ENCODE measurements around the gene ZNF200. TPM values are rescaled to one million over a fixed set of nuclear protein-coding genes. Genes with fewer than 3 reads are reported as not detected.

ZNF200 gene
- total RNA-seq, 1 experiment from 2014 or later: 11.3 TPM

DNA sequence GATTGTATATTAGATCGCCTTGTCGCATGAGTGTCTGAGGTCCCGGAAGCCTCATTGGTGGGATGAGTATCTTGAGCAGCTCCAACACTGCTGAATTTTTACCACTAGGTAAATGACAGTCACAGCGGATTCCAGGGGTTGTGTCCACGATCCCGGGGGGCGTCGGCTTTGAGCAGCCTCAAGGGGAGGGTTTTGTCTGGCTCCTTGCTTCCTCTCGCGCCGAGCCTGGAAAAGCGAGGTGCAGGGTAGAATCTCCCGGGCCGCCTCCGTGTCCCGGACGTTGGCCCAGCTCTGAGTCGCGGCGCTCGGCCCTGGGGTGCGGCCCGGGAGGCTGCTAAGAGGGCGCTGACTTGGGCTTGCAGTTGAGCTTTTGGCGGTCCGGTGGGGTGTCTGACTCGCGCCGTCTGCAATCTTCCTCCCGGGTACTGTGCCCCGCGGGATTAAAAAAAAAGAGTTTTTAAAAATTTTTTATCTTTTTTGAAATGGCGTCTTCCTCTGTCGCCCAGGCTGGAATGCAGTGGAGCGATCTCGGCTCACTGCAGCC, 42.4 kb downstream of the ZNF200 start:
- DNase-seq: no peak
- Mint-ChIP-seq H3K36me3 (ENCODE audit: insufficient read depth, unreplicated experiment) (peaks cover 22% of the 10 kb centered on the region), H3K4me3 (ENCODE audit: unreplicated experiment) (no peak overlapping the region), H3K27me3 (ENCODE audit: insufficient read depth, unreplicated experiment) (peaks cover 3% of the 10 kb centered on the region), H3K9me3 (ENCODE audit: unreplicated experiment) (no peaks in the 10 kb centered on the region), H3K4me1 (ENCODE audit: low read depth, unreplicated experiment) (no peaks in the 10 kb centered on the region), H3K27ac (ENCODE audit: unreplicated experiment) (no peak overlapping the region)
- POLR2A ChIA-PET: no interaction called here
- intact Hi-C loops (cut with micrococcal nuclease; ENCODE audit: unreplicated experiment): no loop called here
- Histone ChIP-seq H3K27me3 (replicated peaks; ENCODE audit: control insufficient read depth, insufficient read depth, low read length) (no peaks in the 10 kb centered on the region; the same call in 1 of the 2 replicates), H3K4me1 (no peaks in the 10 kb centered on the region), H3K36me3 (ENCODE audit: control insufficient read depth, insufficient read depth, low read length) (no peaks in the 10 kb centered on the region), H3K9me3 (no peaks in the 10 kb centered on the region), H3K4me3 (ENCODE audit: low read depth, low read length) (no peak overlapping the region)
- TF ChIP-seq, protein P1, sequence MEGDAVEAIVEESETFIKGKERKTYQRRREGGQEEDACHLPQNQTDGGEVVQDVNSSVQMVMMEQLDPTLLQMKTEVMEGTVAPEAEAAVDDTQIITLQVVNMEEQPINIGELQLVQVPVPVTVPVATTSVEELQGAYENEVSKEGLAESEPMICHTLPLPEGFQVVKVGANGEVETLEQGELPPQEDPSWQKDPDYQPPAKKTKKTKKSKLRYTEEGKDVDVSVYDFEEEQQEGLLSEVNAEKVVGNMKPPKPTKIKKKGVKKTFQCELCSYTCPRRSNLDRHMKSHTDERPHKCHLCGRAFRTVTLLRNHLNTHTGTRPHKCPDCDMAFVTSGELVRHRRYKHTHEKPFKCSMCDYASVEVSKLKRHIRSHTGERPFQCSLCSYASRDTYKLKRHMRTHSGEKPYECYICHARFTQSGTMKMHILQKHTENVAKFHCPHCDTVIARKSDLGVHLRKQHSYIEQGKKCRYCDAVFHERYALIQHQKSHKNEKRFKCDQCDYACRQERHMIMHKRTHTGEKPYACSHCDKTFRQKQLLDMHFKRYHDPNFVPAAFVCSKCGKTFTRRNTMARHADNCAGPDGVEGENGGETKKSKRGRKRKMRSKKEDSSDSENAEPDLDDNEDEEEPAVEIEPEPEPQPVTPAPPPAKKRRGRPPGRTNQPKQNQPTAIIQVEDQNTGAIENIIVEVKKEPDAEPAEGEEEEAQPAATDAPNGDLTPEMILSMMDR (IDR thresholded peaks at IDR 0.05; ENCODE audit: insufficient read depth in 1 of 2, low read depth in 1 of 2, low read length in 1 of 2, severe bottlenecking in 1 of 2, unreplicated experiment in 1 of 2): no peak
- CTCF ChIA-PET: no interaction called here
- BruUV-seq (replicated peaks): no TSS peak

DNA sequence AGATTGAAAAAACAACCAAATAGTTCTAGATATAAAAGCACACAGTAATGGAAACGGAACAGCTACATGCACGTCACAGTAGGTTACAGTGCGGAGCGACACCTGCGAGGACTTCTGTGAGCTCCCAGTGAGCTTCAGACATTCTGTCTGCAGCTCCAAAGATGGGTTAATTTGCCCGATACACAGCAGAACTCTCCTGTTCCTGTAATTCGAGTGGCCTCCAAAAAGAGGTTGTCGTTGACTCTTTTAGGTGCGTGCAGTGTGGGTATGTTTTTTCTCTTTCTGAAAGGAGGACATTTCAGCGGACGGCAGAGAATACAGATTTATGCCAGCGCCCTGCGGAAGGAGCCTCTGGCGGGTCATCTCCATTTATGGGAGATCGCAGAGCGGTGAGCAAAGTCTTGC, 44.0 kb downstream of the ZNF200 start:
- POLR2A ChIA-PET: no interaction called here
- Histone ChIP-seq H3K4me3 (ENCODE audit: low read depth, low read length) (no peak overlapping the region; the same call in 1 of the 2 replicates), H3K27me3 (replicated peaks; ENCODE audit: control insufficient read depth, insufficient read depth, low read length) (no peaks in the 10 kb centered on the region; the same call in 1 of the 2 replicates), H3K9me3 (no peaks in the 10 kb centered on the region), H3K36me3 (ENCODE audit: control insufficient read depth, insufficient read depth, low read length) (no peaks in the 10 kb centered on the region), H3K4me1 (no peaks in the 10 kb centered on the region)
- H3K27ac Mint-ChIP-seq (ENCODE audit: unreplicated experiment): no peak overlapping the region
- intact Hi-C loops (cut with micrococcal nuclease; ENCODE audit: unreplicated experiment): no loop called here
- BruUV-seq (replicated peaks): no TSS peak
- no peaks in the 10 kb centered on the region for H3K9me3 Mint-ChIP-seq (ENCODE audit: unreplicated experiment)
- no peak for DNase-seq
- TF ChIP-seq, protein P1 (IDR thresholded peaks at IDR 0.05; ENCODE audit: insufficient read depth in 1 of 2, low read depth in 1 of 2, low read length in 1 of 2, severe bottlenecking in 1 of 2, unreplicated experiment in 1 of 2): no peak
- H3K4me1 Mint-ChIP-seq (ENCODE audit: low read depth, unreplicated experiment): no peaks in the 10 kb centered on the region
- CTCF ChIA-PET: no interaction called here
- H3K36me3 Mint-ChIP-seq (ENCODE audit: insufficient read depth, unreplicated experiment): peaks cover 22% of the 10 kb centered on the region
- H3K4me3 Mint-ChIP-seq (ENCODE audit: unreplicated experiment): peak overlapping the region; percentile 66
- peaks cover 3% of the 10 kb centered on the region for H3K27me3 Mint-ChIP-seq (ENCODE audit: insufficient read depth, unreplicated experiment)

DNA sequence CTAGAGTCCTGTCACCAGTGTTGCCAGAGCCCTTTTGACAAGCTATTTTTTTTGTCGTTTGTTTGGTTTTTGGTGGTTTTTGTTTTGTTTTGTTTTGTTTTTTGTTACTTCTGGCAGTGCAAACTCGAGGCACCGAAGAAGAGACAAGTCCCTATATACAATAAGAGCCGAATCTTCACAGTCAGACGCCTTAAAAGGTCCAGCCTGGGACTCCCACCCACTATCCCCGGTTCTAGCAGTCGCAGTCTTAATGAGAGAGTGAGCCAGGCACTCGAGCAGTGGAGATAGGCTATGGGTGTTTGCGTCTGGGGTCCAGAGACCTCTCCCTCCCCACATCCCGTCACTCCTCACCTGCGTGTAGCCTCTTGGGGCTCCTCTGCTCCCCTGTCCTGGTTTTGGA, 45.1 kb downstream of the ZNF200 start:
- H3K4me1 ChIP-seq: no peaks in the 10 kb centered on the region
- peaks cover 22% of the 10 kb centered on the region for H3K36me3 Mint-ChIP-seq (ENCODE audit: insufficient read depth, unreplicated experiment)
- ChIA-PET CTCF (no interaction called here), POLR2A (no interaction called here)
- no peak overlapping the region for H3K27ac Mint-ChIP-seq (ENCODE audit: unreplicated experiment)
- no peak overlapping the region for H3K4me3 ChIP-seq (ENCODE audit: low read depth, low read length)
- no peaks in the 10 kb centered on the region for H3K36me3 ChIP-seq (ENCODE audit: control insufficient read depth, insufficient read depth, low read length)
- TF ChIP-seq, protein P1 (IDR thresholded peaks at IDR 0.05; ENCODE audit: insufficient read depth in 1 of 2, low read depth in 1 of 2, low read length in 1 of 2, severe bottlenecking in 1 of 2, unreplicated experiment in 1 of 2): no peak
- H3K27me3 ChIP-seq (replicated peaks; ENCODE audit: control insufficient read depth, insufficient read depth, low read length): no peaks in the 10 kb centered on the region; the same call in 1 of the 2 replicates
- BruUV-seq (replicated peaks): no TSS peak
- H3K9me3 ChIP-seq: no peaks in the 10 kb centered on the region
- H3K4me1 Mint-ChIP-seq (ENCODE audit: low read depth, unreplicated experiment): no peaks in the 10 kb centered on the region
- peaks cover 3% of the 10 kb centered on the region for H3K27me3 Mint-ChIP-seq (ENCODE audit: insufficient read depth, unreplicated experiment)
- DNase-seq: no peak
- intact Hi-C loops (cut with micrococcal nuclease; ENCODE audit: unreplicated experiment): no loop called here
- H3K9me3 Mint-ChIP-seq (ENCODE audit: unreplicated experiment): no peaks in the 10 kb centered on the region
- no peak overlapping the region for H3K4me3 Mint-ChIP-seq (ENCODE audit: unreplicated experiment)

All from Caco-2 (cell line).